Gastrocnemius medialis (tissue), 4 donors: ENCODE measurements around the gene STK11IP. TPM values are rescaled to one million over a fixed set of nuclear protein-coding genes. Genes with fewer than 3 reads are reported as not detected.
A peak's percentile ranks its signal among the peaks of the same experiment; 100 is the strongest.

Source experiments
- ATAC-seq, 2 donors: fragments of 150-250 bp; one replicate each; pipeline ENCODE4 v1.9.1; 2016
- DNase-seq, 2 donors: peaks; one replicate each; pipeline ENCODE4 v3.0.0-alpha.2; 2019
- H3K27ac ChIP-seq, 4 donors: fragments of 200-600 bp; sonication (generic); 1 replicate in 1 of 4; 2 replicates in 3 of 4; pipeline ENCODE4 v1.5.1; 2016 to 2018; ENCODE audit warnings: mild to moderate bottlenecking in 2 of 4, moderate library complexity in 1 of 4
- H3K27me3 ChIP-seq, 3 donors: fragments of 200-600 bp; sonication (generic) in 2 of 3; 1 replicate in 1 of 3; 2 replicates in 2 of 3; pipeline versions ENCODE4 v1.5.1 to v1.6.0; 2016 to 2019; ENCODE audit warnings: mild to moderate bottlenecking in 1 of 3, moderate library complexity in 1 of 3
- H3K36me3 ChIP-seq, 2 donors: fragments of 200-600 bp; sonication (generic) in 1 of 2; one replicate each; pipeline ENCODE4 v1.5.1; 2017 to 2018
- H3K4me1 ChIP-seq, 2 donors: fragments of 200-600 bp; sonication (generic) in 1 of 2; one replicate each; pipeline ENCODE4 v1.5.1; 2016 to 2017; ENCODE audit warnings: mild to moderate bottlenecking in 2 of 2
- H3K4me3 ChIP-seq, 4 donors: fragments of 200-600 bp; sonication (generic) in 3 of 4; 1 replicate in 1 of 4; 2 replicates in 3 of 4; pipeline ENCODE4 v1.5.1; 2016 to 2019; ENCODE audit warnings: mild to moderate bottlenecking in 2 of 4
- H3K9me3 ChIP-seq, 3 donors: fragments of 200-600 bp; sonication (generic) in 2 of 3; 1 replicate in 1 of 3; 2 replicates in 2 of 3; pipeline ENCODE4 v1.5.1; 2016 to 2019
- POLR2A ChIP-seq, 2 donors: fragments of 450-650 bp; IDR thresholded peaks; one replicate each; pipeline ENCODE4 v1.6.1; 2017; ENCODE audit warnings: antibody characterized with exemption in 2 of 2, mild to moderate bottlenecking in 2 of 2, moderate library complexity in 2 of 2
- in situ Hi-C, 4 donors: fragments of 200-750 bp; cut with MboI; loops; one replicate each; pipeline versions ENCODE4 v1.15.0 to v1.8.0; 2017; ENCODE audit warnings: low sequenced_read_pairs in 4 of 4
- intact Hi-C: fragments of 100-400 bp; cut with DNase I; formaldehyde crosslinking; loops from one replicate; pipeline ENCODE4 v1.15.1; 2023; ENCODE audit warnings: low total_unique reads
- total RNA-seq, 4 donors: library from RNA; depleted of rRNA; stranded (reverse); fragments of >200 nt; gene quantifications; one replicate each; pipeline versions ENCODE4 v1.1.0 to v1.2.3, GENCODE V29; 2016
- TF ChIP-seq, protein P1 (sequence below), 5 experiments: fragments of 450-650 bp in 3 of 5; fragments of 200-600 bp in 2 of 5; sonication (generic) in 2 of 5; IDR thresholded peaks in 4 of 5; conservative IDR thresholded peaks in 1 of 5; 1 replicate in 4 of 5; 2 replicates in 1 of 5; pipeline ENCODE4 v1.5.1; 2016 to 2019; ENCODE audit warnings: antibody characterized with exemption in 5 of 5, mild to moderate bottlenecking in 3 of 5, moderate library complexity in 3 of 5

STK11IP gene
- total RNA-seq, 4 donors from 2014 or later, result 5.4 to 7.5 (median 6.5) TPM

- DNase-seq, result peak; percentile 65 to 73
- in situ Hi-C loops (no loop called here), intact Hi-C loops (no loop called here)
- Histone ChIP-seq H3K9me3 (no peaks in the 10 kb centered on the region), H3K4me1 (peaks cover 8 to 17% of the 10 kb centered on the region in 2 donors), H3K27me3 (no peaks in the 10 kb centered on the region), H3K4me3 (peak overlapping the region; percentile 57 to 67 (median 64)), H3K27ac (peak overlapping the region in 3 of 4 donors; percentile 28 to 45 (median 41)), H3K36me3 (peaks cover 0 to 3% of the 10 kb centered on the region in 2 donors)
- peak; percentile 93 for ATAC-seq
- TF ChIP-seq POLR2A (IDR thresholded peaks at IDR 0.05), result no peak
- TF ChIP-seq, protein P1, sequence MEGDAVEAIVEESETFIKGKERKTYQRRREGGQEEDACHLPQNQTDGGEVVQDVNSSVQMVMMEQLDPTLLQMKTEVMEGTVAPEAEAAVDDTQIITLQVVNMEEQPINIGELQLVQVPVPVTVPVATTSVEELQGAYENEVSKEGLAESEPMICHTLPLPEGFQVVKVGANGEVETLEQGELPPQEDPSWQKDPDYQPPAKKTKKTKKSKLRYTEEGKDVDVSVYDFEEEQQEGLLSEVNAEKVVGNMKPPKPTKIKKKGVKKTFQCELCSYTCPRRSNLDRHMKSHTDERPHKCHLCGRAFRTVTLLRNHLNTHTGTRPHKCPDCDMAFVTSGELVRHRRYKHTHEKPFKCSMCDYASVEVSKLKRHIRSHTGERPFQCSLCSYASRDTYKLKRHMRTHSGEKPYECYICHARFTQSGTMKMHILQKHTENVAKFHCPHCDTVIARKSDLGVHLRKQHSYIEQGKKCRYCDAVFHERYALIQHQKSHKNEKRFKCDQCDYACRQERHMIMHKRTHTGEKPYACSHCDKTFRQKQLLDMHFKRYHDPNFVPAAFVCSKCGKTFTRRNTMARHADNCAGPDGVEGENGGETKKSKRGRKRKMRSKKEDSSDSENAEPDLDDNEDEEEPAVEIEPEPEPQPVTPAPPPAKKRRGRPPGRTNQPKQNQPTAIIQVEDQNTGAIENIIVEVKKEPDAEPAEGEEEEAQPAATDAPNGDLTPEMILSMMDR (IDR thresholded peaks at IDR 0.05 in 4 of 5, conservative IDR thresholded peaks at IDR 0.05 in 1 of 5), result no peak
Measured at GRCh38 chr2:219552382-219553167, 45.1 kb upstream of the STK11IP start.

- Histone ChIP-seq H3K9me3 (no peaks in the 10 kb centered on the region), H3K4me3 (peak overlapping the region; percentile 57 to 67 (median 64)), H3K27ac (no peak overlapping the region), H3K27me3 (no peaks in the 10 kb centered on the region), H3K4me1 (peaks cover 8 to 17% of the 10 kb centered on the region in 2 donors), H3K36me3 (peaks cover 0 to 3% of the 10 kb centered on the region in 2 donors)
- ATAC-seq (no peak), DNase-seq (no peak)
- in situ Hi-C loops (no loop called here), intact Hi-C loops (no loop called here)
- TF ChIP-seq, protein P1 (IDR thresholded peaks at IDR 0.05 in 4 of 5, conservative IDR thresholded peaks at IDR 0.05 in 1 of 5), result no peak
- TF ChIP-seq POLR2A (IDR thresholded peaks at IDR 0.05), result no peak
Measured at GRCh38 chr2:219553168-219553417, 44.6 kb upstream of the STK11IP start.

GRCh38 chr2:219553463-219553963 is 44.1 kb upstream of the STK11IP start:
- H3K27ac ChIP-seq, result no peak overlapping the region
- H3K36me3 ChIP-seq, result peaks cover 0 to 3% of the 10 kb centered on the region in 2 donors
- H3K9me3 ChIP-seq, result no peaks in the 10 kb centered on the region
- in situ Hi-C loops (no loop called here), intact Hi-C loops (no loop called here)
- no peaks in the 10 kb centered on the region for H3K27me3 ChIP-seq
- H3K4me3 ChIP-seq, result no peak overlapping the region
- peaks cover 8 to 17% of the 10 kb centered on the region in 2 donors for H3K4me1 ChIP-seq
- ATAC-seq (no peak), DNase-seq (no peak)
- no peak for TF ChIP-seq POLR2A (IDR thresholded peaks at IDR 0.05)
- TF ChIP-seq, protein P1 (IDR thresholded peaks at IDR 0.05 in 4 of 5, conservative IDR thresholded peaks at IDR 0.05 in 1 of 5), result no peak

- in situ Hi-C loops, result no loop called here
- Histone ChIP-seq H3K27me3 (no peaks in the 10 kb centered on the region), H3K4me3 (no peak overlapping the region), H3K27ac (no peak overlapping the region), H3K9me3 (no peaks in the 10 kb centered on the region), H3K36me3 (peaks cover 0 to 8% of the 10 kb centered on the region in 2 donors), H3K4me1 (peaks cover 8 to 17% of the 10 kb centered on the region in 2 donors)
- DNase-seq (no peak), ATAC-seq (no peak)
- intact Hi-C loops, result no loop called here
- TF ChIP-seq, protein P1 (IDR thresholded peaks at IDR 0.05 in 4 of 5, conservative IDR thresholded peaks at IDR 0.05 in 1 of 5), result no peak
- TF ChIP-seq POLR2A (IDR thresholded peaks at IDR 0.05), result no peak
Measured at GRCh38 chr2:219554350-219554749, 43.3 kb upstream of the STK11IP start.
